ENCODE measurements around the gene DYNC2I2.
"Not testable (repeated sequence)": the region's sequence is repeated elsewhere in the genome, so short reads cannot be mapped to it uniquely, and the experiment has no call there.

The DYNC2I2 gene

GRCh38 chr9:128656416-128657343 lies at the start of gene DYNC2I2:
TSS of gene DYNC2I2 (minus strand) at chr9:128656847. CDS start at chr9:128656726, 121 bp downstream.
- DNase-seq, result peak; percentile 84 to 85

GRCh38 chr9:128706045-128706444 lies 49.4 kb upstream of the DYNC2I2 start:
- no peak for DNase-seq

- DNase-seq, result no peak
Observed at GRCh38 chr9:128705051-128705965, 48.7 kb upstream of the DYNC2I2 start.

GRCh38 chr9:128704356-128704670 lies 47.7 kb upstream of the DYNC2I2 start:
- no peak for DNase-seq

- no peak for DNase-seq
Observed at GRCh38 chr9:128703616-128704355, 47.1 kb upstream of the DYNC2I2 start.

- DNase-seq, result peak; percentile 30 to 59
Observed at GRCh38 chr9:128702949-128703615, 46.4 kb upstream of the DYNC2I2 start.

GRCh38 chr9:128702445-128702948 lies 45.9 kb upstream of the DYNC2I2 start, which contains the start of gene PKN3:
TSS of gene PKN3 (plus strand) at chr9:128702503. CDS start at chr9:128702916, 413 bp downstream.
- peak; percentile 77 to 89 for DNase-seq

- no peak for DNase-seq
Observed at GRCh38 chr9:128701227-128701854, 44.7 kb upstream of the DYNC2I2 start.

GRCh38 chr9:128699096-128699795 lies 42.6 kb upstream of the DYNC2I2 start:
- DNase-seq, result not testable (repeated sequence)

GRCh38 chr9:128696923-128697707 lies 40.5 kb upstream of the DYNC2I2 start:
- DNase-seq, result no peak

- no peak for DNase-seq
Observed at GRCh38 chr9:128694344-128694743, 37.7 kb upstream of the DYNC2I2 start.

GRCh38 chr9:128693738-128694137 lies 37.1 kb upstream of the DYNC2I2 start:
- DNase-seq, result not testable (repeated sequence)

- no peak for DNase-seq
Observed at GRCh38 chr9:128690684-128691034, 34.0 kb upstream of the DYNC2I2 start.

- peak in 1 of 2 experiments; percentile 7 for DNase-seq
Observed at GRCh38 chr9:128689820-128690683, 33.4 kb upstream of the DYNC2I2 start.

- no peak for DNase-seq
Observed at GRCh38 chr9:128689293-128689774, 32.7 kb upstream of the DYNC2I2 start.

GRCh38 chr9:128688501-128689292 lies 32.0 kb upstream of the DYNC2I2 start, which contains the start of gene SET:
TSS of gene SET (plus strand) at chr9:128689222. CDS start at chr9:128689583, 361 bp downstream.
- peak; percentile 77 to 87 for DNase-seq

GRCh38 chr9:128687453-128687852 lies 30.8 kb upstream of the DYNC2I2 start:
- no peak for DNase-seq

Data from Kasumi-1 (cell line).